Heart left ventricle (tissue), 16 donors: ENCODE measurements around the gene NLE1. TPM values are rescaled to one million over a fixed set of nuclear protein-coding genes. Genes with fewer than 3 reads are reported as not detected.

ENCODE experiments used
- ATAC-seq, 4 donors: fragments of 200-7000 bp; cut with Tn5 transposase; one replicate each; pipeline ENCODE4 v1.9.1; 2020 to 2022; ENCODE audit warnings: moderate library complexity in 4 of 4, mild to moderate bottlenecking in 3 of 4, moderate number of reproducible peaks in 1 of 4
- DNase-seq, 5 donors: peaks; one replicate each; pipeline ENCODE4 v3.0.0-alpha.2; 2020
- H3K27ac ChIP-seq, 12 donors: fragments of 200-600 bp; sonication (generic) in 4 of 12; one replicate each; pipeline versions ENCODE4 v1.5.0 to v1.8.0; 2016 to 2022; ENCODE audit warnings: mild to moderate bottlenecking in 2 of 12
- H3K27me3 ChIP-seq, 9 donors: fragments of 200-600 bp; sonication (generic) in 2 of 9; one replicate each; pipeline versions ENCODE4 v1.5.1 to v1.8.0; 2016 to 2022; ENCODE audit warnings: mild to moderate bottlenecking in 3 of 9
- H3K36me3 ChIP-seq, 9 donors: fragments of 200-600 bp; sonication (generic) in 2 of 9; one replicate each; pipeline versions ENCODE4 v1.5.0 to v1.8.0; 2018 to 2022; ENCODE audit warnings: mild to moderate bottlenecking in 2 of 9
- H3K4me1 ChIP-seq, 12 donors: fragments of 200-600 bp; sonication (generic) in 4 of 12; one replicate each; pipeline versions ENCODE4 v1.5.0 to v1.8.0; 2016 to 2022; ENCODE audit warnings: mild to moderate bottlenecking in 3 of 12
- H3K4me3 ChIP-seq, 12 donors: fragments of 200-600 bp; sonication (generic) in 4 of 12; one replicate each; pipeline versions ENCODE4 v1.5.0 to v1.8.0; 2017 to 2022; ENCODE audit warnings: mild to moderate bottlenecking in 9 of 12, moderate library complexity in 4 of 12
- H3K9me3 ChIP-seq, 12 donors: fragments of 200-600 bp; sonication (generic) in 4 of 12; one replicate each; pipeline versions ENCODE4 v1.5.0 to v1.8.0; 2016 to 2022; ENCODE audit warnings: mild to moderate bottlenecking in 1 of 12
- POLR2A ChIP-seq, 2 donors: fragments of 450-650 bp; IDR thresholded peaks; one replicate each; pipeline ENCODE4 v1.6.1; 2017; ENCODE audit warnings: antibody characterized with exemption in 2 of 2, mild to moderate bottlenecking in 2 of 2, moderate library complexity in 2 of 2
- WGBS, 4 donors: extraction: QIAGEN DNeasy Blood & Tissue Kit in 2 of 4; methylation state at CpG; one replicate each; pipeline versions ENCODE4 v1.1.5 to v1.1.7; 2013 to 2018; 5-methylcytosine and 5-hydroxymethylcytosine counted together
- intact Hi-C, 10 donors: fragments of 100-400 bp; cut with DNase I; formaldehyde crosslinking; loops; one replicate each; pipeline versions ENCODE4 v1.11.1 to v1.14.2; 2022
- polyA plus RNA-seq, 2 donors: library from polyadenylated mRNA; stranded (reverse); fragments of 200-250 nt; gene quantifications; one replicate each; pipeline ENCODE4 v1.2.3, GENCODE V29; 2013
- total RNA-seq, 9 donors: library from RNA; depleted of rRNA in 2 of 9; stranded (reverse); fragments of >200 nt in 2 of 9; fragmentation: NEBNext Ultra II Directional in 3 of 9; extraction: Animal tissue kit (Norgen Biotek cat#: 25700) in 3 of 9; gene quantifications; one replicate each; pipeline versions ENCODE4 v1.1.0 to v1.2.4, GENCODE V29; 2016 to 2023
- TF ChIP-seq, protein P1 (sequence below), 12 donors: fragments of 200-600 bp; sonication (generic) in 4 of 12; IDR thresholded peaks; one replicate each; pipeline versions ENCODE4 v1.5.0 to v1.8.0; 2018 to 2022; ENCODE audit warnings: antibody characterized with exemption in 12 of 12, mild to moderate bottlenecking in 5 of 12
- donor health status: ischemic (EF 13 %, LVEDD 7.1; RV severe dilation, severe dysfunction).
- donor health status: healthy with polysubstance abuse.
- donor health status: DM: no; HTN: yes; CAD: no.
- donor health status: DM: no; HTN: no; CAD: no.
- donor health status: ischemic (EF 25% LVEDD 6.9; RV normal size, moderate dysfunction).
- donor health status: ischemic (EF 25% LVEDD 5.7; RV mildly dilated, moderate dysfunction).
- donor health status: healthy.
- donor health status: DM: yes; HTN: yes; CAD: no.
- donor health status: ischemic (EF 35%, LVEDD 5.7; RV mildly dilated, moderate dysfunction).
- donor health status: nonischemic (EF 11% LVEDD 7.7; RV severe dilation, severe dysfunction).
- donor health status: DM: yes; HTN: yes; CAD: no.
- donor health status: PGD.
- donor health status: ischemic (EF 29% LVEDD 5.4; RV normal size, mild dysfunction).
- donor health status: nonischemic (EF 23%, LVEDD 6.1; RV moderate dilation, normal function).

The NLE1 gene
- total and polyA plus RNA-seq, 11 donors, result 1.8 to 8.5 (median 4.2) TPM

DNA sequence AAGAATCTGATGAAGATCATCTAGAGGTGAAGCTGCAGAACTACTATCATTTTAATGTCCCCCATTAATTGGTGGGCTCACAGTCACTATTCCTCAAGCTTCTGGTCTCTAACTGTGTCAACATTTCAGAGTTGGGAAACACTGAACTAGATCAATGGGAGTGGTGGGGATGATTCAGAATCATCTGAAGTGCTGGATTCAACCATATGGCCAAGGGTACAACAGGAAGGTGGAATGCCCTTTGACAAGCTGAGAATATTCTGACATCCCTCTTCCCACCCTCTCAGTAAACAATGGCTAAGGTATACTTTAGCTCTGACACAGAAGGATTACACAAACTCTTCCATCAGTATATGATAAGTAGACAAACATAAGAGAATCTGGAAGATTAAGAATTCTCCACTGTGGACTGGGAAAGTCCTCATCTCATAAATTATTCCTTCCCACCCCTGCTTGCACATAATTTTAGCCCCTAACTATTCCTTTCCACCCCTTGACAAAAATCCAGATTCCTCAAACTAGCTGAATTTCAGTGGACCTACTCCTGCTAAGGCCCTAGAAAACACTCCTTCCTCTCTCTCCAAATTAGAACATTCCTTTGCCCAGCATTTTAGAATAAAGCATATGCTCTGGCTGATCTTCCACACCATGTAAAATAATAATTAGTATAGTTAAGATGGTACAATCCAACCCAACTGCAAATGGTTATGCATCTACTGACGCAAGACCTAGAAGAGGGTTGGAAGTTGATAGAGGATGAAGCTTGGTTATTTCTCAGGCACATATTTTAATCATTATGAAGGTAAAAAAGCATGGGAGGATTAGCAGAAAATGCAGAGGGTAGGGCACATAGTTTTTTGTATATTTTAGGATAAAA is 62.3 kb downstream of the NLE1 start:
- no peak for DNase-seq
- TF ChIP-seq, protein P1, sequence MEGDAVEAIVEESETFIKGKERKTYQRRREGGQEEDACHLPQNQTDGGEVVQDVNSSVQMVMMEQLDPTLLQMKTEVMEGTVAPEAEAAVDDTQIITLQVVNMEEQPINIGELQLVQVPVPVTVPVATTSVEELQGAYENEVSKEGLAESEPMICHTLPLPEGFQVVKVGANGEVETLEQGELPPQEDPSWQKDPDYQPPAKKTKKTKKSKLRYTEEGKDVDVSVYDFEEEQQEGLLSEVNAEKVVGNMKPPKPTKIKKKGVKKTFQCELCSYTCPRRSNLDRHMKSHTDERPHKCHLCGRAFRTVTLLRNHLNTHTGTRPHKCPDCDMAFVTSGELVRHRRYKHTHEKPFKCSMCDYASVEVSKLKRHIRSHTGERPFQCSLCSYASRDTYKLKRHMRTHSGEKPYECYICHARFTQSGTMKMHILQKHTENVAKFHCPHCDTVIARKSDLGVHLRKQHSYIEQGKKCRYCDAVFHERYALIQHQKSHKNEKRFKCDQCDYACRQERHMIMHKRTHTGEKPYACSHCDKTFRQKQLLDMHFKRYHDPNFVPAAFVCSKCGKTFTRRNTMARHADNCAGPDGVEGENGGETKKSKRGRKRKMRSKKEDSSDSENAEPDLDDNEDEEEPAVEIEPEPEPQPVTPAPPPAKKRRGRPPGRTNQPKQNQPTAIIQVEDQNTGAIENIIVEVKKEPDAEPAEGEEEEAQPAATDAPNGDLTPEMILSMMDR (IDR thresholded peaks at IDR 0.05), result no peak
- TF ChIP-seq POLR2A (IDR thresholded peaks at IDR 0.05), result no peak
- no peaks in the 10 kb centered on the region for H3K27me3 ChIP-seq
- no peak overlapping the region for H3K27ac ChIP-seq
- 97 to 100% (median 98%) methylated on average over 1 of the region's 1 CpG for WGBS, 4 donors
- no peak for ATAC-seq
- H3K9me3 ChIP-seq, result no peaks in the 10 kb centered on the region
- H3K36me3 ChIP-seq, result no peaks in the 10 kb centered on the region
- intact Hi-C loops, result loop anchor here in 1 of 10 donors (10.0 kb wide), 1 partner anchor 95 kb away; the partner anchor contains the start of gene LIG3
- H3K4me3 ChIP-seq, result no peak overlapping the region
- H3K4me1 ChIP-seq, result peaks cover 0 to 41% (median 0%) of the 10 kb centered on the region in 12 donors

Other genes with a start within 250 kb of the NLE1 start
- 1 to 10 TPM in 7 of 9 donors, under 1 TPM in 2; 0.75 to 2.5 (median 1.9) TPM for gene CCT6B, start 180.8 kb downstream of the NLE1 start, total RNA-seq
- gene CCT6B, start 180.8 kb downstream of the NLE1 start, polyA plus RNA-seq, result under 1 TPM; 0.82 to 0.88 TPM
- 10 to 100 TPM in 1 of 9 donors, 1 to 10 TPM in 8; 5.7 to 10.1 (median 7.9) TPM for gene ZNF830, start 180.8 kb downstream of the NLE1 start, total RNA-seq
- 1 to 10 TPM; 5.4 to 8.4 TPM for gene ZNF830, start 180.8 kb downstream of the NLE1 start, polyA plus RNA-seq
- 10 to 100 TPM; 17.1 to 27.0 (median 21.1) TPM for gene LIG3, start 161.8 kb downstream of the NLE1 start, total RNA-seq
- gene LIG3, start 161.8 kb downstream of the NLE1 start, polyA plus RNA-seq, result 10 to 100 TPM in 1 of 2 donors, 1 to 10 TPM in 1; 4.0 to 15.4 TPM
- 10 to 100 TPM; 10.1 to 21.6 (median 13.5) TPM for gene RFFL, start 78.6 kb downstream of the NLE1 start, total RNA-seq
- gene RFFL, start 78.6 kb downstream of the NLE1 start, polyA plus RNA-seq, result 1 to 10 TPM; 2.6 to 7.1 TPM
- 1 to 10 TPM; 2.7 to 9.2 (median 5.0) TPM for gene RAD51D, start 22.4 kb downstream of the NLE1 start, total RNA-seq
- gene RAD51D, start 22.4 kb downstream of the NLE1 start, polyA plus RNA-seq, result 1 to 10 TPM; 2.1 to 6.7 TPM
- gene FNDC8, start 20.7 kb downstream of the NLE1 start, total RNA-seq, result not detected
- gene FNDC8, start 20.7 kb downstream of the NLE1 start, polyA plus RNA-seq, result not detected
- 100 to 1,000 TPM; 188 to 305 (median 212) TPM for gene UNC45B, start 5.5 kb upstream of the NLE1 start, total RNA-seq
- gene UNC45B, start 5.5 kb upstream of the NLE1 start, polyA plus RNA-seq, result 10 to 100 TPM; 49.1 to 52.0 TPM
- not detected for gene SLC35G3, start 52.1 kb upstream of the NLE1 start, total RNA-seq
- gene SLC35G3, start 52.1 kb upstream of the NLE1 start, polyA plus RNA-seq, result not detected
- 10 to 100 TPM; 12.4 to 41.4 (median 15.0) TPM for gene SLFN5, start 100.8 kb upstream of the NLE1 start, total RNA-seq
- gene SLFN5, start 100.8 kb upstream of the NLE1 start, polyA plus RNA-seq, result 1 to 10 TPM; 3.0 to 3.8 TPM
- gene SLFN11, start 231.3 kb upstream of the NLE1 start, total RNA-seq, result 10 to 100 TPM; 15.3 to 46.0 (median 17.5) TPM
- gene SLFN11, start 231.3 kb upstream of the NLE1 start, polyA plus RNA-seq, result 1 to 10 TPM; 6.4 to 7.8 TPM